ENCODE measurements around the gene MTHFSD.

DNA sequence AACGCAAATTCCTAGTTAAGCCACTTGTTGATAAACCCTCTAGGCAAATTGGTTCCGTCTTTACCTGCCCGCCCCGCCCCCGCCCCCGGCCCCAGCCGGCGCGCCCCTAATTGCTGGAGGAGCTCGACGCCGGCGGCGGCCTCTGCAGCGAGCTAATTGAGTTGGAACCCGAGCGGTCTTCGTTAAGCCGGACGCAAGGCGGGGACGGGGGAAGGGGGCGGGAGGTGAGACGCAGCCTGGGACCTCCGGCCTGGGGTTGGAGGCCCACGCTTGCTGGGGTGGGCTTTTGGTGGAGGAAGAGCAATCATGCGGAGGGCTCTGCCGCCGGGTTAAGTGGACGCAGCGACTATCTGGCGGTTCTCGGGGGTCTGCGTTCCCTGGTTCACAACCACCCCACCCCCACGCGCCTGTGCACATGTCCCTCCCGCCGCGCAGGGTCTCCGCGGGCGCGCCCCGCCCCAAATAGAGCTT is 57.4 kb downstream of the MTHFSD start:
- TF ChIP-seq, protein P1, sequence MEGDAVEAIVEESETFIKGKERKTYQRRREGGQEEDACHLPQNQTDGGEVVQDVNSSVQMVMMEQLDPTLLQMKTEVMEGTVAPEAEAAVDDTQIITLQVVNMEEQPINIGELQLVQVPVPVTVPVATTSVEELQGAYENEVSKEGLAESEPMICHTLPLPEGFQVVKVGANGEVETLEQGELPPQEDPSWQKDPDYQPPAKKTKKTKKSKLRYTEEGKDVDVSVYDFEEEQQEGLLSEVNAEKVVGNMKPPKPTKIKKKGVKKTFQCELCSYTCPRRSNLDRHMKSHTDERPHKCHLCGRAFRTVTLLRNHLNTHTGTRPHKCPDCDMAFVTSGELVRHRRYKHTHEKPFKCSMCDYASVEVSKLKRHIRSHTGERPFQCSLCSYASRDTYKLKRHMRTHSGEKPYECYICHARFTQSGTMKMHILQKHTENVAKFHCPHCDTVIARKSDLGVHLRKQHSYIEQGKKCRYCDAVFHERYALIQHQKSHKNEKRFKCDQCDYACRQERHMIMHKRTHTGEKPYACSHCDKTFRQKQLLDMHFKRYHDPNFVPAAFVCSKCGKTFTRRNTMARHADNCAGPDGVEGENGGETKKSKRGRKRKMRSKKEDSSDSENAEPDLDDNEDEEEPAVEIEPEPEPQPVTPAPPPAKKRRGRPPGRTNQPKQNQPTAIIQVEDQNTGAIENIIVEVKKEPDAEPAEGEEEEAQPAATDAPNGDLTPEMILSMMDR (IDR thresholded peaks at IDR 0.05) = no peak
- no peak for TF ChIP-seq ZFX (IDR thresholded peaks at IDR 0.05; ENCODE audit: borderline replicate concordance)

Measured in 22Rv1 (cell line).